ENCODE data around the gene PSME2. TPM values are rescaled to one million over a fixed set of nuclear protein-coding genes. Genes with fewer than 3 reads are reported as not detected.

The PSME2 gene
- total and polyA plus RNA-seq, 2 experiments from 2014 or later, result 75.5 to 189 TPM

GRCh38 chr14:24165785-24166184 lies 19.4 kb upstream of the PSME2 start:
- H3K4me1 ChIP-seq (ENCODE audit: insufficient read depth), result peaks cover 13% of the 10 kb centered on the region
- no peak overlapping the region for H2AFZ ChIP-seq
- no peak overlapping the region for H3K4me2 ChIP-seq
- TF ChIP-seq CTCF (IDR thresholded peaks at IDR 0.05; ENCODE audit: poor library complexity), result no peak
- no peak for TF ChIP-seq EZH2phosphoT487 (IDR thresholded peaks at IDR 0.05; ENCODE audit: low read depth, severe bottlenecking, unreplicated experiment)
- no peak for TF ChIP-seq EZH2 (IDR thresholded peaks at IDR 0.05; ENCODE audit: borderline replicate concordance)
- no peaks in the 10 kb centered on the region for H3K36me3 ChIP-seq (replicated peaks; ENCODE audit: insufficient read depth, low read depth)
- H3K4me3 ChIP-seq, result no peak overlapping the region
- 98% methylated on average over 5 of the region's 5 CpGs for WGBS (ENCODE audit: low lambda C conversion rate, missing lambda C conversion rate)
- H3K9me3 ChIP-seq (ENCODE audit: low read depth), result no peaks in the 10 kb centered on the region
- no peak overlapping the region for H3K27ac ChIP-seq
- H3K9me2 ChIP-seq (replicated peaks; ENCODE audit: insufficient read depth), result no peaks in the 10 kb centered on the region
- no peak for DNase-seq (ENCODE audit: low spot score)
- H4K20me1 ChIP-seq (ENCODE audit: insufficient read depth, poor library complexity, severe bottlenecking), result peaks cover 5% of the 10 kb centered on the region
- H3K79me2 ChIP-seq, result peaks cover 25% of the 10 kb centered on the region
- no peaks in the 10 kb centered on the region for H3K27me3 ChIP-seq

- H3K4me3 ChIP-seq, result no peak overlapping the region
- H3K4me1 ChIP-seq (ENCODE audit: insufficient read depth), result peaks cover 16% of the 10 kb centered on the region
- DNase-seq (ENCODE audit: low spot score), result no peak
- H3K36me3 ChIP-seq (replicated peaks; ENCODE audit: insufficient read depth, low read depth), result no peaks in the 10 kb centered on the region
- 94% methylated on average over 14 of the region's 14 CpGs for WGBS (ENCODE audit: low lambda C conversion rate, missing lambda C conversion rate)
- H3K27ac ChIP-seq, result no peak overlapping the region
- peaks cover 5% of the 10 kb centered on the region for H4K20me1 ChIP-seq (ENCODE audit: insufficient read depth, poor library complexity, severe bottlenecking)
- no peaks in the 10 kb centered on the region for H3K9me2 ChIP-seq (replicated peaks; ENCODE audit: insufficient read depth)
- peaks cover 25% of the 10 kb centered on the region for H3K79me2 ChIP-seq
- no peaks in the 10 kb centered on the region for H3K27me3 ChIP-seq
- no peak overlapping the region for H2AFZ ChIP-seq
- no peak for TF ChIP-seq CTCF (IDR thresholded peaks at IDR 0.05; ENCODE audit: poor library complexity)
- TF ChIP-seq EZH2phosphoT487 (IDR thresholded peaks at IDR 0.05; ENCODE audit: low read depth, severe bottlenecking, unreplicated experiment), result no peak
- no peak for TF ChIP-seq EZH2 (IDR thresholded peaks at IDR 0.05; ENCODE audit: borderline replicate concordance)
- H3K9me3 ChIP-seq (ENCODE audit: low read depth), result no peaks in the 10 kb centered on the region
- no peak overlapping the region for H3K4me2 ChIP-seq
Measured at GRCh38 chr14:24164518-24164991, 18.1 kb upstream of the PSME2 start.

GRCh38 chr14:24162093-24162492 lies 15.7 kb upstream of the PSME2 start:
- H3K4me3 ChIP-seq, result peak overlapping the region; percentile 25
- H3K79me2 ChIP-seq, result peaks cover 25% of the 10 kb centered on the region

GRCh38 chr14:24160850-24161804 lies 14.7 kb upstream of the PSME2 start, which contains the start of gene IRF9:
Gene IRF9, plus strand, starts transcription at chr14:24161265. Its CDS starts 880 bp downstream, at chr14:24162145.
- Histone ChIP-seq H3K4me3 (peak within 1 kb of the TSS; percentile 25), H2AFZ (peak within 1 kb of the TSS; percentile 22), H3K79me2 (peaks cover 25% of the 10 kb centered on the region), H4K20me1 (ENCODE audit: insufficient read depth, poor library complexity, severe bottlenecking) (peaks cover 5% of the 10 kb centered on the region), H3K4me2 (peak within 1 kb of the TSS; percentile 87), H3K27me3 (no peaks in the 10 kb centered on the region), H3K27ac (peak within 1 kb of the TSS; percentile 91), H3K9me3 (ENCODE audit: low read depth) (no peaks in the 10 kb centered on the region), H3K36me3 (replicated peaks; ENCODE audit: insufficient read depth, low read depth) (no peaks in the 10 kb centered on the region), H3K9me2 (replicated peaks; ENCODE audit: insufficient read depth) (no peaks in the 10 kb centered on the region), H3K4me1 (ENCODE audit: insufficient read depth) (peaks cover 16% of the 10 kb centered on the region)
- peak; percentile 96 for DNase-seq (ENCODE audit: low spot score)
- TF ChIP-seq CTCF (IDR thresholded peaks at IDR 0.05; ENCODE audit: poor library complexity) (peak; percentile 99), EZH2phosphoT487 (IDR thresholded peaks at IDR 0.05; ENCODE audit: low read depth, severe bottlenecking, unreplicated experiment) (no peak)
- WGBS (ENCODE audit: low lambda C conversion rate, missing lambda C conversion rate), result 3% methylated on average over 12 of the region's 12 CpGs

More at GRCh38 chr14:24162093-24162492, 15.7 kb upstream of the PSME2 start:
- no peaks in the 10 kb centered on the region for H3K27me3 ChIP-seq
- peaks cover 5% of the 10 kb centered on the region for H4K20me1 ChIP-seq (ENCODE audit: insufficient read depth, poor library complexity, severe bottlenecking)
- no peaks in the 10 kb centered on the region for H3K36me3 ChIP-seq (replicated peaks; ENCODE audit: insufficient read depth, low read depth)
- no peaks in the 10 kb centered on the region for H3K9me2 ChIP-seq (replicated peaks; ENCODE audit: insufficient read depth)
- 86% methylated on average over 8 of the region's 8 CpGs for WGBS (ENCODE audit: low lambda C conversion rate, missing lambda C conversion rate)
- H3K27ac ChIP-seq, result peak overlapping the region; percentile 91
- DNase-seq (ENCODE audit: low spot score), result no peak
- no peaks in the 10 kb centered on the region for H3K9me3 ChIP-seq (ENCODE audit: low read depth)
- no peak overlapping the region for H2AFZ ChIP-seq
- TF ChIP-seq EZH2phosphoT487 (IDR thresholded peaks at IDR 0.05; ENCODE audit: low read depth, severe bottlenecking, unreplicated experiment), result no peak
- no peak for TF ChIP-seq EZH2 (IDR thresholded peaks at IDR 0.05; ENCODE audit: borderline replicate concordance)
- H3K4me2 ChIP-seq, result peak overlapping the region; percentile 87
- peaks cover 16% of the 10 kb centered on the region for H3K4me1 ChIP-seq (ENCODE audit: insufficient read depth)

Measured in hepatocyte (in vitro differentiated cells).